Naive thymus-derived CD4-positive, alpha-beta T cell (primary cell): ENCODE data around the gene ADARB1. TPM values are rescaled to one million over a fixed set of nuclear protein-coding genes. Genes with fewer than 3 reads are reported as not detected.

Experiments
- ATAC-seq: fragments of 150-1000 bp; cut with Tn5 transposase; 2 replicates; pipeline ENCODE4 v1.10.0; 2021; ENCODE audit warnings: mild to moderate bottlenecking, moderate library complexity
- CTCF ChIA-PET: fragments of 350-600 bp; sonication (Branson Sonifier 250); formaldehyde crosslinking; loops from one replicate; lab custom pipeline; 2021; ENCODE audit warnings: antibody characterized with exemption; lab: Charles Lee
- POLR2A ChIA-PET: fragments of 350-600 bp; sonication (Branson Sonifier 250); formaldehyde crosslinking; loops from one replicate; lab custom pipeline; 2021; ENCODE audit warnings: antibody characterized with exemption, inconsistent platforms; lab: Charles Lee
- DNase-seq, 9 donors: peaks; one replicate each; pipeline versions ENCODE4 v3.0.0 to v3.0.0-alpha.2; 2020 to 2022; ENCODE audit warnings: mixed read lengths in 1 of 9
- H3K27ac ChIP-seq: one replicate; pipeline ENCODE4 v1.7.0; 2013; ENCODE audit warnings: mild to moderate bottlenecking, low read depth, low read length, moderate library complexity
- H3K27me3 ChIP-seq, 2 donors: one replicate each; pipeline ENCODE4 v1.7.0; 2013; ENCODE audit warnings: low read length in 2 of 2, mild to moderate bottlenecking in 2 of 2, moderate library complexity in 2 of 2; ENCODE audit not compliant: control insufficient read depth in 2 of 2, insufficient read depth in 2 of 2
- H3K36me3 ChIP-seq, 3 experiments: 1 replicate in 2 of 3; 2 replicates in 1 of 3; pipeline ENCODE4 v1.7.0; 2013; ENCODE audit warnings: low read length in 3 of 3, mild to moderate bottlenecking in 3 of 3, moderate library complexity in 1 of 3; ENCODE audit not compliant: insufficient read depth in 3 of 3, control insufficient read depth in 2 of 3
- H3K4me1 ChIP-seq, 2 donors: one replicate each; pipeline ENCODE4 v1.7.0; 2013; ENCODE audit warnings: low read length in 2 of 2, mild to moderate bottlenecking in 2 of 2, moderate library complexity in 1 of 2; ENCODE audit not compliant: control insufficient read depth in 2 of 2, insufficient read depth in 2 of 2
- H3K4me3 ChIP-seq: 2 replicates; pipeline ENCODE4 v1.7.0; 2013; ENCODE audit warnings: mild to moderate bottlenecking, low read length
- H3K9me3 ChIP-seq, 3 experiments: 1 replicate in 2 of 3; 2 replicates in 1 of 3; pipeline ENCODE4 v1.7.0; 2013; ENCODE audit warnings: low read length in 3 of 3; ENCODE audit not compliant: control insufficient read depth in 2 of 3
- H3K27ac Mint-ChIP-seq, 9 donors: one replicate each; pipeline ENCODE4 v1.8.0; 2020 to 2022; ENCODE audit warnings: mixed read lengths in 9 of 9, mild to moderate bottlenecking in 8 of 9, moderate library complexity in 5 of 9, inconsistent platforms in 2 of 9
- H3K27me3 Mint-ChIP-seq, 5 donors: one replicate each; pipeline ENCODE4 v1.8.0; 2021 to 2022; ENCODE audit warnings: mixed read lengths in 5 of 5, mild to moderate bottlenecking in 1 of 5
- H3K36me3 Mint-ChIP-seq, 5 donors: one replicate each; pipeline ENCODE4 v1.8.0; 2020 to 2022; ENCODE audit warnings: mixed read lengths in 5 of 5, mild to moderate bottlenecking in 3 of 5, inconsistent platforms in 1 of 5
- H3K4me1 Mint-ChIP-seq, 7 donors: one replicate each; pipeline ENCODE4 v1.8.0; 2020 to 2022; ENCODE audit warnings: mixed read lengths in 7 of 7, mild to moderate bottlenecking in 3 of 7, inconsistent platforms in 1 of 7
- H3K4me3 Mint-ChIP-seq, 10 donors: one replicate each; pipeline ENCODE4 v1.8.0; 2020 to 2022; ENCODE audit warnings: mild to moderate bottlenecking in 10 of 10, mixed read lengths in 10 of 10, moderate library complexity in 6 of 10, inconsistent platforms in 2 of 10
- H3K9me3 Mint-ChIP-seq, 11 donors: one replicate each; pipeline ENCODE4 v1.8.0; 2020 to 2022; ENCODE audit warnings: mixed read lengths in 11 of 11, mild to moderate bottlenecking in 4 of 11, inconsistent platforms in 1 of 11, moderate library complexity in 1 of 11
- intact Hi-C, 2 donors: fragments of 100-400 bp; cut with micrococcal nuclease; formaldehyde crosslinking; loops; one replicate each; pipeline ENCODE4 v1.15.1; 2023
- polyA plus RNA-seq, 2 donors: library from polyadenylated mRNA; unstranded; fragments of 300-500 nt; fragmentation: Illumina TruSeq; gene quantifications; one replicate each; pipeline ENCODE4 v1.2.3, GENCODE V29; 2021
- total RNA-seq, 6 experiments: library from RNA in 5 of 6; stranded (reverse) in 5 of 6; gene quantifications; 1 replicate in 5 of 6; 2 replicates in 1 of 6; pipeline ENCODE4 v1.2.3 and lab custom pipeline; 2021 to 2026

ADARB1 gene
- total and polyA plus RNA-seq, 7 experiments from 2014 or later = 6.2 to 52.2 (median 38.4) TPM

DNA sequence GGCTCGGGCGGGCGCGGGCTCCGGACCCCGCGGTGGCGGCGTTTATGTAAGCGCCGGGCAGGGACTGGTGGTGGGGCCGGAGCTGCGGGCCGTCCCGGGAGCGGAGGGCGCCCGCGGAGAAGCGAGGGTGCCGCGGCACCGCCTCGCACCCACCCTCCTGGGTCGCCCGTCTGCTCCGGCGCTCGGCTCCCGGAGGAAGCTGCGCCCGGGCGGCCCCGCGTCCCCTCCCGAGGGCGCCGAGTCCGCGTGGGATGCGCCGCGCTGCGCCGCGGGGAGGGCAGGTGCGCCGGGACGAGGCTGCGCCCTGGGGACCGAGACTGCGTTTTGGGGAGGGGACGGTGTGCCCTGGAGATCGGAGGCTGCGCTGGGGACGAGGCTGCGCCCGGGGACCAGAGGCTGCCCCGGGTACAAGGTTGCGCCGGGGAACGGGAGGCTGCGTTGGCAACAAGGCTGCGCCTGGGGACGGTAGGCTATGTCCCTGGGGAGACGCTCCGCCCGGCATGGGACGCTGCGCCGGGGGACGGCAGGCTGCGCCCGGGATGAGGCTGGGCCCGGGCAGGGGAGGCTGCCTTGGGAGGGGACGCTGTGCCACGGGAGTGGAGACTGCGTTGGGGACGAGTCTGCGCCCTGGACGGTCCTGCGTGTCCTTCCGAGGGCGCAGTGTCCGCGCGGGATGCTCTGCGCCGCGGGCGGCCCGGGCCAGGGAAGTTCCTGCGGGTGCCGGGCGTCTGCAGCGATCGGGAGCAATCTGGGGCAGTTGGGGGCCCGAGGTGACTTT lies 627 bp downstream of the ADARB1 start:
- peaks cover 0 to 5% (median 0%) of the 10 kb centered on the region in 5 donors for H3K36me3 Mint-ChIP-seq
- POLR2A ChIA-PET = interaction anchor here (0.6 to 0.9 kb wide), 3 partner anchors 9 to 202 kb away, joined by 3 read pairs; no protein-coding TSS in a partner anchor
- peak overlapping the region; percentile 63 for H3K4me3 ChIP-seq
- no peaks in the 10 kb centered on the region for H3K9me3 Mint-ChIP-seq
- no peaks in the 10 kb centered on the region for H3K27me3 Mint-ChIP-seq
- peak overlapping the region; percentile 88 to 99 (median 92) for H3K4me3 Mint-ChIP-seq
- DNase-seq (peak in 3 of 9 donors; percentile 26 to 56 (median 26)), ATAC-seq (no peak)
- peaks cover 39 to 52% (median 48%) of the 10 kb centered on the region in 7 donors for H3K4me1 Mint-ChIP-seq
- H3K27ac Mint-ChIP-seq = peak overlapping the region; percentile 86 to 98 (median 93)
- H3K27ac ChIP-seq = peak overlapping the region; percentile 71
- CTCF ChIA-PET = interaction anchor here (3.2 kb wide), 1 partner anchor 63 kb away, joined by 10 read pairs; no protein-coding TSS in a partner anchor
- H3K27me3 ChIP-seq = no peaks in the 10 kb centered on the region
- no peaks in the 10 kb centered on the region for H3K36me3 ChIP-seq
- intact Hi-C loops = loop anchor here (1.0 to 5.0 kb wide), 8 partner anchors 34 to 274 kb away; partner anchors contain the start of genes POFUT2 (in 1 of the 2), PTTG1IP (in 1 of the 2), SLX9 (in 1 of the 2) and SUMO3 (in 1 of the 2)
- peaks cover 38 to 42% of the 10 kb centered on the region in 2 donors for H3K4me1 ChIP-seq
- no peaks in the 10 kb centered on the region for H3K9me3 ChIP-seq

GRCh38 chr21:45075596-45076244 lies 1.3 kb downstream of the ADARB1 start:
- Mint-ChIP-seq H3K4me3 (peak overlapping the region; percentile 88 to 99 (median 92)), H3K9me3 (no peaks in the 10 kb centered on the region), H3K27me3 (no peaks in the 10 kb centered on the region), H3K4me1 (peaks cover 43 to 59% (median 55%) of the 10 kb centered on the region in 7 donors), H3K27ac (peak overlapping the region; percentile 86 to 98 (median 93)), H3K36me3 (peaks cover 0 to 5% (median 0%) of the 10 kb centered on the region in 5 donors)
- DNase-seq = no peak
- peak overlapping the region; percentile 63 for H3K4me3 ChIP-seq
- peak overlapping the region; percentile 71 for H3K27ac ChIP-seq
- ChIA-PET CTCF (interaction anchor here (0.7 to 3.2 kb wide), 7 partner anchors 8 to 131 kb away, joined by 3 to 10 read pairs (median 3); no protein-coding TSS in a partner anchor), POLR2A (interaction anchor here (0.7 to 1.9 kb wide), 5 partner anchors 8 to 202 kb away, joined by 3 to 7 read pairs (median 5); partner anchors contain the start of gene PTTG1IP)
- no peaks in the 10 kb centered on the region for H3K27me3 ChIP-seq
- no peaks in the 10 kb centered on the region for H3K9me3 ChIP-seq
- H3K36me3 ChIP-seq = no peaks in the 10 kb centered on the region
- H3K4me1 ChIP-seq = peaks cover 46 to 49% of the 10 kb centered on the region in 2 donors
- intact Hi-C loops = loop anchor here (1.0 to 5.0 kb wide), 8 partner anchors 33 to 274 kb away; partner anchors contain the start of genes POFUT2 (in 1 of the 2), PTTG1IP (in 1 of the 2), SLX9 (in 1 of the 2) and SUMO3 (in 1 of the 2)
- ATAC-seq = no peak

- ChIA-PET POLR2A (interaction anchor here (0.7 to 1.9 kb wide), 5 partner anchors 8 to 203 kb away, joined by 3 to 7 read pairs (median 5); partner anchors contain the start of gene PTTG1IP), CTCF (interaction anchor here (0.7 to 3.2 kb wide), 8 partner anchors 9 to 779 kb away, joined by 3 to 10 read pairs (median 3); no protein-coding TSS in a partner anchor)
- no peaks in the 10 kb centered on the region for H3K36me3 ChIP-seq
- peaks cover 48 to 65% (median 61%) of the 10 kb centered on the region in 7 donors for H3K4me1 Mint-ChIP-seq
- intact Hi-C loops = loop anchor here (5.0 kb wide), 5 partner anchors 134 to 259 kb away; partner anchors contain the start of genes POFUT2 (in 1 of the 2), PTTG1IP (in 1 of the 2), SLX9 (in 1 of the 2) and SUMO3 (in 1 of the 2)
- H3K27me3 Mint-ChIP-seq = no peaks in the 10 kb centered on the region
- H3K4me3 ChIP-seq = peak overlapping the region; percentile 63
- H3K36me3 Mint-ChIP-seq = peaks cover 0 to 6% (median 2%) of the 10 kb centered on the region in 5 donors
- no peaks in the 10 kb centered on the region for H3K27me3 ChIP-seq
- H3K4me1 ChIP-seq = peaks cover 51 to 55% of the 10 kb centered on the region in 2 donors
- no peaks in the 10 kb centered on the region for H3K9me3 Mint-ChIP-seq
- peak in 1 of 9 donors; percentile 46 for DNase-seq
- peak overlapping the region; percentile 86 to 98 (median 93) for H3K27ac Mint-ChIP-seq
- H3K4me3 Mint-ChIP-seq = peak overlapping the region; percentile 88 to 99 (median 92)
- H3K9me3 ChIP-seq = no peaks in the 10 kb centered on the region
- peak overlapping the region; percentile 71 for H3K27ac ChIP-seq
- no peak for ATAC-seq
Observed at GRCh38 chr21:45076245-45076711, 1.9 kb downstream of the ADARB1 start.

DNA sequence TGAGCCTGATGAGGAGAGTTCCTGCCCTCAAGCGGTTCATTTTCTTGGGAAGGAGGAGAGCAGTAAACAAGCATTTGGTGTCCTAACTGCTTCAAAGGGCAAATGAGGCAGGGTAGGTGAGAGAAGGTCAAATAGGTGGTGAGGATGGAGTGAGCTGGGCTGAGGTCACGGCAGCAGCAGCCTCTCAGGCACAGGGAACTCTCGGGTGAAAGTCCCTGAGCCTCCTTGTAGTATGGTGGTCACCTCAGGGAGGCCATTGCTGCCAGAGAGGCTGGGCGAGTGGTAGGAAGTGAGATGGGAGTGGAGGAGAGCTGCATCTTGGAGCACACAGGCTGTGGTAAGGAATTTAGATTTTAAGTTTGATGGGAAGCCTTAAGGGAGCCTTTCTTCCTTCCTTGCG lies 4.0 kb downstream of the ADARB1 start:
- no peaks in the 10 kb centered on the region for H3K27me3 ChIP-seq
- H3K9me3 ChIP-seq = no peaks in the 10 kb centered on the region
- H3K4me1 Mint-ChIP-seq = peaks cover 62 to 84% (median 81%) of the 10 kb centered on the region in 7 donors
- no peaks in the 10 kb centered on the region for H3K36me3 ChIP-seq
- H3K4me3 Mint-ChIP-seq = peak overlapping the region; percentile 6 to 92 (median 60)
- POLR2A ChIA-PET = interaction anchor here (0.7 to 2.3 kb wide), 9 partner anchors 9 to 1299 kb away, joined by 3 to 7 read pairs (median 3); no protein-coding TSS in a partner anchor
- H3K9me3 Mint-ChIP-seq = no peaks in the 10 kb centered on the region
- no peak for DNase-seq
- no peak overlapping the region for H3K4me3 ChIP-seq
- CTCF ChIA-PET = interaction anchor here (0.9 to 3.2 kb wide), 3 partner anchors 8 to 59 kb away, joined by 3 to 10 read pairs (median 5); no protein-coding TSS in a partner anchor
- intact Hi-C loops = loop anchor here (2.0 to 5.0 kb wide), 7 partner anchors 14 to 261 kb away; partner anchors contain the start of genes POFUT2 (in 1 of the 2), PTTG1IP (in 1 of the 2), SLX9 (in 1 of the 2) and SUMO3 (in 1 of the 2)
- peak overlapping the region; percentile 72 for H3K27ac ChIP-seq
- peak overlapping the region; percentile 91 to 98 (median 94) for H3K27ac Mint-ChIP-seq
- no peaks in the 10 kb centered on the region for H3K27me3 Mint-ChIP-seq
- ATAC-seq = no peak
- peaks cover 0 to 12% (median 8%) of the 10 kb centered on the region in 5 donors for H3K36me3 Mint-ChIP-seq
- H3K4me1 ChIP-seq = peaks cover 72 to 76% of the 10 kb centered on the region in 2 donors

DNA sequence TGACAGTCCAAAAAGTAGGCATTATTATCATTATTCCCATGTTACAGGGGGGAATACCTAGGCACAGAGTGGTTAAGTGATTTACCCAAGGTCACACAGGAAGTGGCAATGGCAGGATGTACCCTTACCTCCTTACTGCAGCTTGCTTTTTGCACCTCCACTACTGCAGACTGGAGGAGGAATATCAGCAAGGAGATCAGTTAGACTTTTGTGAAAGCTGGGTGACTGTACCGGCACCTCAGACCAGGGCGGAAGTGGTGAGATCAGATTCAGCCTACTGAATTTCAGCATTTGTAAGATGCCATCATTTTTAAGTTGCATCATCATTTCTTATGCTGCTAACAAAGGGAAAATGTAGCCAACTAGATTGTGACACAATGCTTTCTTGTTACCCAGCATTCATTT lies 4.5 kb downstream of the ADARB1 start:
- Mint-ChIP-seq H3K27ac (peak overlapping the region; percentile 91 to 98 (median 94)), H3K36me3 (peaks cover 0 to 12% (median 8%) of the 10 kb centered on the region in 5 donors), H3K27me3 (no peaks in the 10 kb centered on the region), H3K9me3 (no peaks in the 10 kb centered on the region), H3K4me3 (peak overlapping the region; percentile 56 to 92 (median 72)), H3K4me1 (peaks cover 62 to 85% (median 82%) of the 10 kb centered on the region in 7 donors)
- no peaks in the 10 kb centered on the region for H3K27me3 ChIP-seq
- CTCF ChIA-PET = interaction anchor here (0.8 to 1.1 kb wide), 3 partner anchors 19 to 74 kb away, joined by 3 to 5 read pairs (median 3); no protein-coding TSS in a partner anchor
- ATAC-seq (peak; percentile 86), DNase-seq (peak; percentile 20 to 91 (median 88))
- H3K4me3 ChIP-seq = no peak overlapping the region
- H3K9me3 ChIP-seq = no peaks in the 10 kb centered on the region
- intact Hi-C loops = loop anchor here (1.0 to 5.0 kb wide), 11 partner anchors 8 to 262 kb away; partner anchors contain the start of genes POFUT2 (in 1 of the 2), PTTG1IP (in 1 of the 2), SLX9 (in 1 of the 2) and SUMO3 (in 1 of the 2)
- peak overlapping the region; percentile 72 for H3K27ac ChIP-seq
- peaks cover 77 to 81% of the 10 kb centered on the region in 2 donors for H3K4me1 ChIP-seq
- POLR2A ChIA-PET = interaction anchor here (1.0 to 2.3 kb wide), 8 partner anchors 10 to 47 kb away, joined by 3 to 7 read pairs (median 4); no protein-coding TSS in a partner anchor
- H3K36me3 ChIP-seq = no peaks in the 10 kb centered on the region
